ENCODE data around the gene PINLYP. TPM values are rescaled to one million over a fixed set of nuclear protein-coding genes. Genes with fewer than 3 reads are reported as not detected.
A peak's percentile ranks its signal among the peaks of the same experiment; 100 is the strongest.

PINLYP gene
- polyA plus RNA-seq, 3 donors: 0.83 to 1.3 (median 0.93) TPM

GRCh38 chr19:43553656-43554055 lies 21.9 kb upstream of the PINLYP start:
- Mint-ChIP-seq H3K4me3 (no peak overlapping the region), H3K4me1 (no peaks in the 10 kb centered on the region), H3K27ac (peak overlapping the region in 1 of 7 donors; percentile 71), H3K9me3 (no peaks in the 10 kb centered on the region), H3K27me3 (ENCODE audit: low read depth in 3 of 3) (peaks cover 0 to 3% (median 0%) of the 10 kb centered on the region in 3 donors), H3K36me3 (peaks cover 68 to 82% of the 10 kb centered on the region in 2 donors)
- Histone ChIP-seq H3K9ac (ENCODE audit: insufficient read depth, low read length, poor library complexity, severe bottlenecking) (no peak overlapping the region), H3K9me3 (replicated peaks in 1 of 2; ENCODE audit: control insufficient read depth in 1 of 2, insufficient read depth in 1 of 2, low read length in 2 of 2) (no peaks in the 10 kb centered on the region), H3K4me2 (replicated peaks; ENCODE audit: extremely low read depth, low read length, poor library complexity, severe bottlenecking) (no peak overlapping the region), H3K36me3 (replicated peaks in 1 of 2; ENCODE audit: control insufficient read depth in 1 of 2, insufficient read depth in 2 of 2, low read length in 2 of 2) (peaks cover 56 to 85% of the 10 kb centered on the region in 2 donors), H3K79me2 (ENCODE audit: insufficient read depth, low read length) (no peaks in the 10 kb centered on the region), H4K20me1 (ENCODE audit: insufficient read depth, low read length) (no peaks in the 10 kb centered on the region), H3K4me1 (ENCODE audit: control insufficient read depth in 1 of 2, insufficient read depth in 2 of 2, low read length in 2 of 2) (no peaks in the 10 kb centered on the region), H3K27me3 (ENCODE audit: control insufficient read depth in 2 of 2, insufficient read depth in 2 of 2, low read length in 2 of 2) (no peaks in the 10 kb centered on the region), H2AFZ (ENCODE audit: insufficient read depth, low read depth, low read length, poor library complexity, severe bottlenecking) (no peak overlapping the region), H3K4me3 (replicated peaks in 1 of 3; ENCODE audit: low read depth in 2 of 3, low read length in 3 of 3) (no peak overlapping the region), H3K27ac (ENCODE audit: low read depth in 1 of 2, low read length in 2 of 2) (peak overlapping the region in 1 of 2 donors; percentile 31)
- 96% methylated on average over 3 of the region's 4 CpGs for WGBS (ENCODE audit: insufficient coverage)
- intact Hi-C loops (cut with micrococcal nuclease): loop anchor here (2.0 kb wide), 1 partner anchor 41 kb away; no protein-coding TSS in a partner anchor
- no peak for TF ChIP-seq CTCF (IDR thresholded peaks at IDR 0.05)
- no peak for DNase-seq

GRCh38 chr19:43554317-43554895 lies 21.2 kb upstream of the PINLYP start:
- no peak for TF ChIP-seq CTCF (IDR thresholded peaks at IDR 0.05)
- no peak for DNase-seq
- peaks cover 0 to 3% (median 0%) of the 10 kb centered on the region in 3 donors for H3K27me3 Mint-ChIP-seq (ENCODE audit: low read depth in 3 of 3)
- no peak overlapping the region for H3K4me3 Mint-ChIP-seq
- Histone ChIP-seq H3K9me3 (replicated peaks in 1 of 2; ENCODE audit: control insufficient read depth in 1 of 2, insufficient read depth in 1 of 2, low read length in 2 of 2) (no peaks in the 10 kb centered on the region), H4K20me1 (ENCODE audit: insufficient read depth, low read length) (no peaks in the 10 kb centered on the region), H3K4me3 (replicated peaks in 1 of 3; ENCODE audit: low read depth in 2 of 3, low read length in 3 of 3) (no peak overlapping the region), H3K27ac (ENCODE audit: low read depth in 1 of 2, low read length in 2 of 2) (no peak overlapping the region), H3K9ac (ENCODE audit: insufficient read depth, low read length, poor library complexity, severe bottlenecking) (no peak overlapping the region), H3K36me3 (replicated peaks in 1 of 2; ENCODE audit: control insufficient read depth in 1 of 2, insufficient read depth in 2 of 2, low read length in 2 of 2) (peaks cover 55 to 78% of the 10 kb centered on the region in 2 donors), H3K4me2 (replicated peaks; ENCODE audit: extremely low read depth, low read length, poor library complexity, severe bottlenecking) (no peak overlapping the region), H2AFZ (ENCODE audit: insufficient read depth, low read depth, low read length, poor library complexity, severe bottlenecking) (no peak overlapping the region), H3K27me3 (ENCODE audit: control insufficient read depth in 2 of 2, insufficient read depth in 2 of 2, low read length in 2 of 2) (no peaks in the 10 kb centered on the region), H3K79me2 (ENCODE audit: insufficient read depth, low read length) (no peaks in the 10 kb centered on the region), H3K4me1 (ENCODE audit: control insufficient read depth in 1 of 2, insufficient read depth in 2 of 2, low read length in 2 of 2) (no peaks in the 10 kb centered on the region)
- no peaks in the 10 kb centered on the region for H3K4me1 Mint-ChIP-seq
- WGBS (ENCODE audit: insufficient coverage): 99% methylated on average over 15 of the region's 15 CpGs
- intact Hi-C loops (cut with micrococcal nuclease): loop anchor here (2.0 kb wide), 1 partner anchor 40 kb away; no protein-coding TSS in a partner anchor
- no peaks in the 10 kb centered on the region for H3K9me3 Mint-ChIP-seq
- H3K27ac Mint-ChIP-seq: peak overlapping the region in 1 of 7 donors; percentile 64
- peaks cover 66 to 82% of the 10 kb centered on the region in 2 donors for H3K36me3 Mint-ChIP-seq

Measured in CD14-positive monocyte (primary cell).